Urinary bladder (tissue), 4 donors: ENCODE results near the gene DCTPP1. TPM values are rescaled to one million over a fixed set of nuclear protein-coding genes. Genes with fewer than 3 reads are reported as not detected.
"Not testable (repeated sequence)": the region's sequence is repeated elsewhere in the genome, so short reads cannot be mapped to it uniquely, and the experiment has no call there.

Experiments used
- DNase-seq: peaks from one replicate; pipeline ENCODE4 v3.0.0-alpha.2; 2015; ENCODE audit errors: extremely low spot score
- H3K27ac ChIP-seq: one replicate; pipeline ENCODE4 v1.5.1; 2013; ENCODE audit warnings: low read depth, mild to moderate bottlenecking, moderate library complexity
- H3K36me3 ChIP-seq: one replicate; pipeline ENCODE4 v1.6.1; 2013; ENCODE audit warnings: mild to moderate bottlenecking, moderate library complexity; ENCODE audit not compliant: insufficient read depth
- H3K4me1 ChIP-seq: one replicate; pipeline ENCODE4 v1.6.1; 2013; ENCODE audit warnings: mild to moderate bottlenecking, moderate library complexity; ENCODE audit not compliant: insufficient read depth
- H3K4me3 ChIP-seq: one replicate; pipeline ENCODE4 v1.5.1; 2013; ENCODE audit warnings: low read depth, low read length
- WGBS: extraction: QIAGEN DNeasy Blood & Tissue Kit; methylation state at CpG from one replicate; pipeline ENCODE4 v1.1.7; 2013; 5-methylcytosine and 5-hydroxymethylcytosine counted together
- polyA plus RNA-seq: library from polyadenylated mRNA; stranded (reverse); fragments of 200-250 nt; gene quantifications from one replicate; pipeline ENCODE4 v1.2.3, GENCODE V29; 2013
- total RNA-seq: library from RNA; depleted of rRNA; stranded (reverse); fragments of >200 nt; gene quantifications from one replicate; pipeline ENCODE4 v1.2.3, GENCODE V29; 2014
- donor health status: healthy with polysubstance abuse.
- donor health status: healthy.

Gene DCTPP1
- total and polyA plus RNA-seq, 2 donors, result 8.0 to 36.7 TPM

GRCh38 chr16:30396627-30397026 is 33.2 kb downstream of the DCTPP1 start:
- not testable (repeated sequence) for H3K36me3 ChIP-seq, H3K27ac ChIP-seq, H3K4me1 ChIP-seq, H3K4me3 ChIP-seq, DNase-seq
- 76% methylated on average over 4 of the region's 4 CpGs for WGBS

GRCh38 chr16:30395992-30396585 is 33.7 kb downstream of the DCTPP1 start:
- no peak overlapping the region for H3K27ac ChIP-seq
- no peak for DNase-seq
- no peaks in the 10 kb centered on the region for H3K4me1 ChIP-seq
- no peaks in the 10 kb centered on the region for H3K36me3 ChIP-seq
- peak overlapping the region; percentile 97 for H3K4me3 ChIP-seq
- WGBS, result 12% methylated on average over 13 of the region's 13 CpGs

GRCh38 chr16:30395155-30395991 is 34.5 kb downstream of the DCTPP1 start, which contains the start of gene ZNF48:
Gene ZNF48 (plus strand): TSS chr16:30395420. CDS start chr16:30395795, 375 bp downstream.
- under 1% methylated on average over 103 of the region's 103 CpGs for WGBS
- H3K4me1 ChIP-seq, result no peaks in the 10 kb centered on the region
- H3K36me3 ChIP-seq, result no peaks in the 10 kb centered on the region
- peak within 1 kb of the TSS; percentile 97 for H3K4me3 ChIP-seq
- DNase-seq, result no peak
- peak within 1 kb of the TSS; percentile 42 for H3K27ac ChIP-seq

- no peak for DNase-seq
- Histone ChIP-seq H3K27ac (peak overlapping the region; percentile 42), H3K4me3 (peak overlapping the region; percentile 97), H3K4me1 (no peaks in the 10 kb centered on the region), H3K36me3 (no peaks in the 10 kb centered on the region)
- WGBS, result 5% methylated on average over 31 of the region's 31 CpGs
Observed at GRCh38 chr16:30394592-30395154, 35.2 kb downstream of the DCTPP1 start.

GRCh38 chr16:30383521-30383920 is 46.3 kb downstream of the DCTPP1 start:
- Histone ChIP-seq H3K27ac (no peak overlapping the region), H3K4me1 (peaks cover 2% of the 10 kb centered on the region), H3K4me3 (no peak overlapping the region), H3K36me3 (no peaks in the 10 kb centered on the region)
- no peak for DNase-seq
- 18% methylated on average over 2 of the region's 2 CpGs for WGBS

GRCh38 chr16:30382111-30382881 is 47.5 kb downstream of the DCTPP1 start, which contains the start of gene SEPTIN1:
Gene SEPTIN1 (minus strand): TSS chr16:30382561. CDS start chr16:30382542, 19 bp downstream.
- Histone ChIP-seq H3K4me1 (peaks cover 2% of the 10 kb centered on the region), H3K36me3 (no peaks in the 10 kb centered on the region), H3K4me3 (no peak within 1 kb of the TSS), H3K27ac (no peak within 1 kb of the TSS)
- WGBS, result 65% methylated on average over 12 of the region's 12 CpGs
- no peak for DNase-seq

- DNase-seq, result no peak
- Histone ChIP-seq H3K4me3 (no peak overlapping the region), H3K27ac (no peak overlapping the region), H3K36me3 (no peaks in the 10 kb centered on the region), H3K4me1 (peaks cover 2% of the 10 kb centered on the region)
- 79% methylated on average over 13 of the region's 13 CpGs for WGBS
Observed at GRCh38 chr16:30381291-30382041, 48.4 kb downstream of the DCTPP1 start.

GRCh38 chr16:30380803-30381208 is 49.0 kb downstream of the DCTPP1 start:
- Histone ChIP-seq H3K4me1 (peaks cover 2% of the 10 kb centered on the region), H3K27ac (no peak overlapping the region), H3K4me3 (no peak overlapping the region), H3K36me3 (no peaks in the 10 kb centered on the region)
- WGBS, result 78% methylated on average over 6 of the region's 6 CpGs
- no peak for DNase-seq

- 86% methylated on average over 4 of the region's 4 CpGs for WGBS
- DNase-seq, result no peak
- peaks cover 2% of the 10 kb centered on the region for H3K4me1 ChIP-seq
- no peak overlapping the region for H3K27ac ChIP-seq
- H3K4me3 ChIP-seq, result no peak overlapping the region
- H3K36me3 ChIP-seq, result no peaks in the 10 kb centered on the region
Observed at GRCh38 chr16:30380072-30380802, 49.6 kb downstream of the DCTPP1 start.

- Histone ChIP-seq H3K4me1 (peaks cover 2% of the 10 kb centered on the region), H3K27ac (peak overlapping the region; percentile 53), H3K4me3 (peak overlapping the region; percentile 51), H3K36me3 (no peaks in the 10 kb centered on the region)
- DNase-seq, result no peak
- 26% methylated on average over 27 of the region's 27 CpGs for WGBS
Observed at GRCh38 chr16:30379158-30379783, 50.6 kb downstream of the DCTPP1 start.

GRCh38 chr16:30378236-30379157 is 51.3 kb downstream of the DCTPP1 start:
- under 1% methylated on average over 67 of the region's 67 CpGs for WGBS
- Histone ChIP-seq H3K36me3 (no peaks in the 10 kb centered on the region), H3K4me3 (peak overlapping the region; percentile 51), H3K27ac (peak overlapping the region; percentile 73), H3K4me1 (peaks cover 2% of the 10 kb centered on the region)
- peak; percentile 92 for DNase-seq
